ENCODE results near the gene LY6G5C. TPM values are rescaled to one million over a fixed set of nuclear protein-coding genes. Genes with fewer than 3 reads are reported as not detected.
A peak's percentile ranks its signal among the peaks of the same experiment; 100 is the strongest.

LY6G5C gene, protein sequence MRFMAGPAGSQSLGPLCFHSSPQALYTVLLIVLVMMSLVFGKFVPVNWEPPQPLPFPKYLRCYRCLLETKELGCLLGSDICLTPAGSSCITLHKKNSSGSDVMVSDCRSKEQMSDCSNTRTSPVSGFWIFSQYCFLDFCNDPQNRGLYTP
- total RNA-seq (2014; rRNA removed) = 1.4 and 3.2 TPM in 2 replicates
- 3.4 TPM for polyA plus RNA-seq (2012)

DNA sequence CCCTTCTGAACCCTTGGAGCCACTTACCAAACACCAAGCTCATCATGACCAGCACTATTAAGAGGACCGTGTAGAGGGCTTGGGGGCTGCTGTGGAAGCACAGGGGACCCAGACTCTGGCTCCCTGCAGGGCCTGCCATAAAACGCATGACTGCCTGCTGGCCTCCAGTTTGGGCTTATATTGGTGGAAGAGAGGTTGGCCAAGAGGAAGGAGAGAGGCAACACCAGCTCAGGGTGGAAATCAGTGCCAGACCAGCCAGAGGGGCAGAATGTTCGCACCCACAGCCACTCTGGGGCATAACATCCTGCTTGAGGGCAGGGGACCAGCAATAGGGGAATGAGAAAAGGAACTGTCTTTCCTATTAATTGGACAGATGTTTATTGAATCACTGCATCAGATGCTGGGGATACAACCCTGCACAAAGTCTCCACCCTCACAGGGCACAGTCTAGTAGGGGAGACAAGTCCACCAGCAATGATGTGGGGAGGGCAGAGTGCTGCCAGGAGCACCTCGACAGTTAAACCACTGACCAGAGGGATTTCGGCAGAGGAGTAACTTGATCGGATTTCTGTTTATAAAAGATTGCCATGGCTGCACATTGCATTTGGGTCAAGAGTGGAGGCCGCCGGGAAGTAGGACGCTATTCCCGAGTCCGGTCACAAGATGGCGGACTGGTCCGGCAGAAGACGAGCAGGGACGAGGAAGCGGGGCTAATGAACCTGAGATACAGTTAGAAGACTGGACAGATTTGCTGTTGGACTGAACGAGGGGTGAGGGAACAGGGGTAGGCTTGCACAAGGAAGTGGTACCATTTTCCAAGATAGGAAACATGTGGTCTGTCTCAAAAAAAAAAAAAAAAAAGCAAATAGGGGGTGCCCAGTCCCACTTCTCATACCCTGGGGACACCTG, at the start of gene LY6G5C:
Gene LY6G5C (minus strand): TSS at position 842 of the 909 bp plus-strand sequence. CDS start 694 bp downstream, at position 148.
- peak; percentile 90 for DNase-seq (ENCODE audit: low read depth)

DNA sequence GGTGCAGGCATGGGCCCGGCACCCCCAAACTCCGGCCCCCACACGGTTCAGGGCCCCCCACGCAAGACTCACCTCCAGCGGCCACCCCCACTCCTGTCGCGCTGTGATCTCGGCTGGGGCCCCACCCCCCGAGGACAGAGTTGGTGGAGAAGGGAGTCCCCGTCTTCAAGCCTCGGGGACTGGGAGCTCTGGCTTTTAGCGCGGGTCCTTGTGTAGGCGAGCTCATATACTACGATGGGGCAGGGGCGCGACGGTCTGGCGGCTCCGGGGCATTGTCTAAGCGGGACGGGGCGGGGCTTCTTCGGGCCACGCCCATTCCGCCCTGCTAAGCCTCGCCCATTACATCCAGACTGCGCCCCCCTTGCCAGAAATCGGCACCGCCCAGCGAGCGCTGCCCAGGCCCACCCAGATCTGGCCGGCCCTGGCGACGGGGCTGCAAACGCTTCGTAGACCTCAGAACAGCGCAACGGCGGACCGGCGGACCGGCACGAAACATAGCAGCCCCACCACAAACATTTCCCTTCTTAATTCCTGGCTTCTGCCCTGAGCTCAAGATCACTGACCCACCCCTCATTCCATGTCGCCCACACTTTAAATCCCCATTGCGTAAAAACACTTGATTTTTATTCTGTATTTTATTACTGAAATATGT, 49.2 kb upstream of the LY6G5C start:
- peak; percentile 79 for DNase-seq (ENCODE audit: low read depth)

DNA sequence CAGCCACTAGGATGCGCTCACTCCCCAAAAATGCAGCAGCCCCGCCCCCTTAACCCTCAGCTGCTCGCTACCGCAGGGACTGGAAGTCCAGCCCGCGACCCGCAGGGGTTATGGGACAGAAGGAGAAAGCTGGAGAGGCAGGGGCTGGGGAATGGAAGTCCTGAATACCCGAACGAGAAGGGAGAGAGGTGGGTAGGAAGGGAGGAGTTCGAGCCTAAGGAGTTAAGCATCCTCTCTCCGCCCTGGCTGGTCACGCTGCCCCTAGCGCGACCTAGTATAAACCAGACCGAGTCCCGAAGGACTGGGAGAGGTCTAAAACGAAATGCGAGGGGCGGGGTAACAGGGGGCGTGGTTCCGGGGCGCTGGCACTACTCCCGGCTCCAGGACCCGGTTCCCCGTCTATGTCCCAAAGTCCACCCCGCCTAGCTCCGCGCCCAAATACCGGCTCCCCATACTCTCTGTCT, 48.7 kb upstream of the LY6G5C start:
- peak; percentile 91 for DNase-seq (ENCODE audit: low read depth)

DNA sequence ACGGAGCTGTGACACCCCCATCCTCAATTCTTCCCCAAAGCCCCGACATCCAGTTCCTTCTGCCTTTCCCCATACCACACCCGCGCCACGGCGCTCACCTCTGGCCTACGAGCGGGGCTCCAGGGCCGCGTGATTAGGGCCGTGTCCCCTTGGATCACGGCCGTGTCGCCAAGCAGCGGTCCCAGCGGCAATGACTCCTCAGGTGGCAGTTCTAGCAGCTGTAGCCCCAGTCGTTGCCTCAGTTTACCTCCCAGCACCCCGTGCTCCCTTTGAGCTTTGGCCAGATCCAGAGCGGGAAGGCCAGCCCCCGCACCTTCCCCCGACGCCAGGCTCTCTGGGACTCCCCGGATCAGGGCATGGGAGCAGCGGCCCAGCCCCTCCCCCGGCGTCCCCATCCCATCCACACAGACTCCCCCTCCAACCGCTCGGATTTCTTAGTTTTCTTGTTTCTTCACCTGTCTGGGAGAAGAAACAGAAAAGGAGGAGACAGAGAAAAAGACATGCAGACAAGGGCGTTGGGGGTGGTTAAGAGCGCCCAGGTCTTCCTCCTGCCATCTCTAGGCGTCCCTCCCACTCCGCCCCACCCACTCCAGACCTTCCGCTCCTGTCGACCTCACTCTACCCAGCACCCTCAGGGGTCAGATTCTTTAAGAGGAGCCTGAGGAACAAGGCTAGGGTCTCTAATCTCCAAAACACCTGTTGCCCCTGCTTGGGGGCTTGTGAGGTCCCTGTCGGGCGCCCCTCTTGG, 48.1 kb upstream of the LY6G5C start, which contains the start of gene DDAH2:
Gene DDAH2 (minus strand): TSS at position 533 of the 748 bp plus-strand sequence. CDS start 138 bp downstream, at position 395.
- no peak for DNase-seq (ENCODE audit: low read depth)

DNA sequence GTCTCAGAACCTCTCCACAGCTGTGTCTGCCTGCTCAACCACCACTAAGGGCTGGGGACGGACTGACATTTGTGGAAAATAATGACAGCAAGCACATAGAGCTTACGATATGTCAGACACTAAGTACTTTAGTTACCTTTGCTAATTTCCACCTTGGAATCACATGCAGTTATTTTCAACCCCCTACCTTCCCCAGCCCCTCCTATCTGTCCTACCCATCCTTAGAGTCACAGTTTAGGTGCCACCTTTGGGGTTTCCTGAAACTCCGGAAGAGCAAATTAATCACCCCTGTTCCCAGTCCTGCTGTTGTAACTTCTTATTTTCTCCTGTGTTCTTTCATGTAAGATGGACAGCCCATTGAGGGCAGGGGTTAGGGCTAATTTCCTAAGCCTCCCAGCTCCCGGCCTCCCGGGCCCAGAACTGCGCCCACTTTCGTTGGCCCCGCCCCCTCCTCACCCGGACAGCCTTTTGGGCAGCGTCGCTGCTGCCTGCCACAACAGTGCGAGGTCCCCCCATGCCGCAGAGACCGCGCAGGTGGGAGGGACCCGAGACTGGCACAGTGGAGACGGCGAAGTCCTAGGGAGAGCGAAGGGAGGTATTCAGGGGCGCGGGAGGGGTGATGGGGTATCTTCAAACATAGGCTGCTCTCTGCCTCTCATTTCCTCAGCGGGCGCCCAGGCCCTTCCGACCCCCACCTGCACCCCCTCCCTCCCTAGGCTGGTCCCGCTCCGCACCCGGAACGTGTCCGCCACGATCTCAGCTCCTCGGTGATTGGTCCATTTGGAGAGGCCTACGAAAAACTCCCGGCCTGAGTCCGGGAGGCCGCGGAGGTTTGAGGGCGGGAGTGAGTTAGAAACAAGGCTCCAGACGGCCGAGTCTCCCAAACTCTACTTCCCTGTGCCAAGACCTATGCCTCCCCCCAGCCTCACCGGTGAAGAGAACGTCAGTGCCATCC, 47.1 kb upstream of the LY6G5C start:
- no peak for DNase-seq (ENCODE audit: low read depth)

DNA sequence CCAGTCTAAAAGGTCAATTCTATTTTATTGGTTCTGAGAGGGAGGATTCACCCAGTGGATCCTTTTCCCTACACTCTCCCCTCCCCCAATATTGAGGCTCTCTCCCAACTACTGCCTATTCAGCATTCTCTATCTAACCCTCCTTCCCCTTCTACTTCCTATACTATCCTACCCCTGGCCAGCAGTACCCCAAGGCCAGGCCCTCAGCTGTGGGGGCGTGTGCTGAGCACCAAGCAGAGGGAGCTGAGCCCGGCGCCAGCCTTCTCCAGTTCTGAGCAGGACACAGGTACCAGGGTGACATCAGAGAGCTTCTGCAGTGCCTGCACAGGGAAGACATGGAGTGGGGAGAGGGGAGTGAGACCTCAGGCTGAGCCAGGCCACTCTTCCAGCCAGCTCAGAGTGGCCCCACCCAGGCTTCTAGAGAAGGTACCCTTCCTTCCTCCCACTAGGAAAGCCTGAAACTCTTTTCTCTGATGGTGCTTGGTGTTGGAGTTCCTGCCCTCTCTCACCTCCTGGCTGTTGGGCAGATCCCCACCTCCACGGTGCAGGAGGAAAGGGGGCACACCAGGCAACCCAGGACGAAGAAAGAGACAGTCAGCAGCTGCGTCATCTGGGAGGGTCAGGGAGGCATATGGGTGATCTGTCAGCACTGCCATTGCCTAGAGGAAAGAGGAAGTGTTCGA, 46.3 kb upstream of the LY6G5C start:
- no peak for DNase-seq (ENCODE audit: low read depth)

DNA sequence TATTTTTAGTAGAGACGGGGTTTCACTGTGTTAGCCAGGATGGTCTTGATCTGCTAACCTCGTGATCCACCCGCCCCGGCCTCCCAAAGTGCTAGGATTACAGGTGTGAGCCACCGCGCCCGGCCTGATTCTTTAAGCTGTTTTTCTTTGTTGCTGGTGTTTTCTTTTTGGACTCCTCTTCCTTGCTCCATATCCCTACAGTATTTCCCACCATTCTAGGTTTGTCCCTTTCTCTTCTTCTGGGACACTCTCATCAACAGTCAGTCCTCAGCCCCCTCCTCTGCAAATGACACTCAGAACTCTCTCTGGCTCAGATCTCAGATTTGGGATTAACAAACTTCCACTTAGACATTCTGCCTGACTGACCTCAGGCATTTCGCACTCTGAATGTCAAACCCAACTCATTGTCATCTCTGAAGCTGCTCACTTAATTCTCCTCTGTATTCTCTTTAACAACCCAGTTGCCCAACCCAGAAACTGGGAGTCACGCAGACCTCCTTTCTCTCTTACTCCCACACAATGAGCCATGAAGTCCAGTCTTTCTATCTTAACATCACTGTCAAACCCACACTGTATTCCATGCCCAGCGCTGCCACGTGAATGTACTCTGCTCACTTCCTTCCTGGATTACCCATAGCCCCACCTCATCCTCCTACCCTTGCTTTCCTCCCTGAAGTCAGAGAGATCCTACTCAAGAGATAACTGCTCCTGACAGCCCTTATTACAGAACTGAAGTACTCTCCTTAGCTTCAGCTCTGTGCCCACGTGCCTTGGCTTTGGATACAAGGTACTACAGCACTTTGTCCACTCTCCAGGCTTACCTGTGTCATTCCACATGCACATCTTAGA, 44.9 kb upstream of the LY6G5C start:
- DNase-seq (ENCODE audit: low read depth) = no peak

DNA sequence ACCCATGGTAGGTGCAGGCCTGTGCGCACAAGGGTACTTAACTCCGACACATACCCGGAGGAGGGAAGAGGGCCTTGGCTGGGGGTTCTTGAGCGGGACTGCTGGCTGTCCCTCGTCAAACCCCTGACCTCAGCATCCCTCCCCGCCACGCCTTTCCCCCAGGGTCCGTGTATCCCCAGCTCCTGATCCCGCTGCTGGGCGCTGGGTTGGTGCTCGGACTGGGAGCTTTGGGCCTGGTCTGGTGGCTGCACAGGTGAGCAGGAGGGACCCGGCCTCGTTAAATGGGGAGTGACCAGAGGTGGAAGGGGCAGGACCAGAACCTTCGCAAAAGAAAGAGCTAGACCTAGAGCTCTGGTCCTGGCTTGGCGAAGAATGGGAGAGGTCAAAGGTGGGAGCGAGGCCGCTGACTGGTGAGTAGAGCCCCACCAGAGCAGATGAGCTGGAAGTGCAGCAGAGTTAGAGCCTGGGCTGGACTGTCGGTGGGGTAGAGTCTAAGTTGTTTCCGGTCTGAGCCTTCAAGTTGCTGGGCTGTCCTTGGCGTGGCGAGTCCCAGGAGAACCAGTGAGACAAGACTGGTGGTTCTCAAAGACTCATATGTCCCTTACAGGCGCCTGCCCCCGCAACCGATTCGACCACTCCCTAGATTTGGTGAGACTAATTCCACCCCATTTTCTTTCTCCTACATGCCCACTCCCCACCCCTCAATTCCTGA, 43.3 kb upstream of the LY6G5C start:
- no peak for DNase-seq (ENCODE audit: low read depth)

DNA sequence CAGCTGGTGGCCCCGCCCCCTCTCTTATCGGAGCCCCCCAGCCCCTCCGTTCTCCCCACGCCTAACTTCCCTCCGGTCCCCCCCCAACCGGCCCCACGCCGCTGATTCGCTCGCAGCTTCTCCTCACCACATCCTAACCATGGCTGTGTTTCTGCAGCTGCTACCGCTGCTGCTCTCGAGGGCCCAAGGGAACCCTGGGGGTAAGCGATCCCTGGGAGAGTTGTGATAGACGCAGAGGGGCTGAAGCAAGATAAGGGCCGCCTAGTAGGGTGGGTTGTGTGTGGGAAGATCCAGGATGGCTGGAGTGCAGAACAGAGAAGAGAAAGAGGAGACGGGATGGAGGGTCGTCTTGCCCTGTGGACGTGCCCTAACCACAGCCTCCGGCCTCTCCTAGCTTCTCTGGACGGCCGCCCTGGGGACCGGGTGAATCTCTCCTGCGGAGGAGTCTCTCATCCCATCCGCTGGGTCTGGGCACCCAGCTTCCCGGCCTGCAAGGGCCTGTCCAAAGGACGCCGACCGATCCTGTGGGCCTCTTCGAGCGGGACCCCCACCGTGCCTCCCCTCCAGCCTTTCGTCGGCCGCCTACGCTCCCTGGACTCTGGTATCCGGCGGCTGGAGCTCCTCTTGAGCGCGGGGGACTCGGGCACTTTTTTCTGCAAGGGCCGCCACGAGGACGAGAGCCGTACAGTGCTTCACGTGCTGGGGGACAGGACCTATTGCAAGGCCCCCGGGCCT, 42.5 kb upstream of the LY6G5C start, which contains the start of gene MPIG6B:
Gene MPIG6B (plus strand): TSS at position 129 of the 735 bp plus-strand sequence. CDS start 11 bp downstream, at position 140.
- DNase-seq (ENCODE audit: low read depth) = peak; percentile 42

DNA sequence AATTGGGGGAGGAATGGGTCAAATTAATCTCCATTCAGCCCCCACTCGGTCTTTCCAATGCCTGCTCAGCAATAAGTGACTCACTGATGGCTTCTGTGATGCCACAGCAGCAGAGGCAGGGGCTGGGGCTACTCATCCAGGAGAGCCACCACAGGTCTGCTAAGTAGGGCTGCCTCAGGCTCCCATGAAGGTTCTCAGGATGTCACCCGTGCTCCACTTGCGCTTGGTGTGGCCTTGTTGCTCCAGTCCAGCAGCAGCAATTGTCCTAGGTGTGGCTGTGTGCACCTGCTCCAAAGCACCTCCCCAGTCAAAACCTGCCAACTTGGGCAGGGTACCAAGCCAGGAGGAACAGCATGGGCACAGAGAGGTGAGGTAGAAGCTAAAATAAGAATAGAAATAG, 41.3 kb upstream of the LY6G5C start:
- no peak for DNase-seq (ENCODE audit: low read depth)

DNA sequence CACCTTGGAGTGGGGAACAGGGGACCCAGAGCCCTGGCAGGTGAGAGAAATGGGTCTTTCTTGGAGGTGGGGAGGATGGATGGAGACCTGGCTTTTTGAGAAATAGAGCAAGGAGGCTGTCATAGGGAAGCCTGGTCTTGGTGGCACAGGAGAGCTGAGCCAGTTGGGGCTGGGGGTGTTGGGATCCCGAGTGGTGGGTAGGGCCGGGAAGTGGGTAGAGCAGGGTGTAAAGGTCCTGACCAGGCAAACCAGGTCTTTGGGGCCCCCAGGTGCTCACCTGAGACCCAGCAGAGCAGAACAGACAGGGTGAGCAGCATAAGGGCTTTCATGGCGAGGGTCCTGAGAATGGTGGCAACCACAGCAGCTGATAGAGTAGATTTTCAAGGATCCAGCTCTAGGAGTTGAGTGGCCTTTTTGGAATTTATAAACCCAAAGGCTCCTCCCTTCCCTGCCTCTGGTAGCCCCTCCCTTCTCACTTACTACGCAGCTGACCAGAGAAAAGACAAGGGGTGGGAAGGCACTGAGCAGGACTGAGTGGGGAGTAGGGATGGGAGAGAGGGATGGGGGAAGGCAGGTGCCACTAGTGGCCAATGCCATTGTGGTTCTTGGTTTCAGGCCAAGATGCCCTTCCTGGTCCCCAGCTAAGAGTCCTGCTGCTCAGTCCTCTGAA, 40.6 kb upstream of the LY6G5C start, which contains the start of gene LY6G6C:
Gene LY6G6C (minus strand): TSS at position 396 of the 670 bp plus-strand sequence. CDS start 67 bp downstream, at position 329.
- no peak for DNase-seq (ENCODE audit: low read depth)

DNA sequence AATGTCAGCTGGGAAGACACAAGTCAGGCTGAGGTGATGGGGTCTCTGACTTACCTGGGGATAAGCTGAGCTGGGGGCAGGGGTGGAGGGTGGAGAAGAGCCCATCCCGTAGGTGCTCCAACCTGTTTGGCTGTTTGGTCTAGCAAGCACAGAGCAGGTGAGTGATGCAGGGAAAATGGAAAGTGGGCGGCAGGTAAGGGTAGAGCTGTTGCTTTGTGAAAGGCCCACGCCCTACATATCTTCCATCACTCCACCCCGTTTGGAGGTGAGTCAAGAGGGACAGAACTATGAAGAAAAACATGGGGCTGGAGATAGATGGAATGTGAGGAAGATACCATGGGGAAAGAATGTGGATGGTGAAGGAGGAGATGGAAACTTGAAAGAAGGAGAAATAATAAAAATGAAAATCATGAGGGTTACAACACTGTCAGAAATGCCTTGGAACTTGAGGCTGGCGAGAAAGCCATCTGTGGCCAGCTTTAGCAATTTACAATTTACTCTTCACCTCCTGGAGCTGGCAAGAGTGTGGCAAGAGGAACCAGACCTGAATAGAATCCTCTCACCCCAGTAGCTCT, 39.4 kb upstream of the LY6G5C start:
- DNase-seq (ENCODE audit: low read depth) = no peak

DNA sequence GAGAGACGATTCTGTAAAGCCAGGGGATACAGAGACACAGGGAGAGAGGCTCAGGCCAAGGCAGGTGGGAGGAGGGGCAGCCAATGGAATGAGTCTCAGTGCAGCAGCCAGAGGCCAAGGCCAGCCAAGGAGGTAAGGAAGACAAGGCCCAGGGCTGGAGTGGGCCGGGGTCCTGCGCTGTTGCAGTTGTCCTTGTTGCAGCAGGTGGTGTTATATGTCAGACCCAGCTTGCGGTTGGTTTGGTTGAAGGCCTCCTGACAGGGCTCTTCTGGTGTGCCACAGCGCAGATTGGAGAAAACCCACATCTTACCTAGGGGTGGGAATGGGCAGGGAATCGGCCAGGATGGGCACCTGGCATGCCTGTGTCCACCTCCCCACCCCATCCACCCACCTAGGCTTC, 38.1 kb upstream of the LY6G5C start:
- DNase-seq (ENCODE audit: low read depth) = no peak

DNA sequence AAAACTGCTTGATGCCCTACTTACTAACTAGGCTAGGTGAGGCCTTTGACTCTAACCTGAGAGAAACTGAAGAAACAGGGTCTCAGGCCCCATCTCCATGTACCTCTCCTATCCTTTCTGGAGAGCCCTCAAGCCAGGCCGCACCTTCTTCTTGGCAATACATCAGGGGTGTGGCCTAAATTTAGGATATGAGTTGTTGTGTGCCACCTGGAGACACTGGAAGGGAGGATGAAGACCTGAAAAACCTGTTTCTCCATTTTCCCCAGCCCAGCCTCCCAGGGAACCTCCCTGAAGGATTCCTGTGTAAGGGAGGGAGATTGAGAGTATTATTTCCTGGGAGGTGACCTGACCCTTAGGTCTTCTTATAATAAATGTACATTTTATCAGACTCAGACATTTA, 37.4 kb upstream of the LY6G5C start:
- no peak for DNase-seq (ENCODE audit: low read depth)

DNA sequence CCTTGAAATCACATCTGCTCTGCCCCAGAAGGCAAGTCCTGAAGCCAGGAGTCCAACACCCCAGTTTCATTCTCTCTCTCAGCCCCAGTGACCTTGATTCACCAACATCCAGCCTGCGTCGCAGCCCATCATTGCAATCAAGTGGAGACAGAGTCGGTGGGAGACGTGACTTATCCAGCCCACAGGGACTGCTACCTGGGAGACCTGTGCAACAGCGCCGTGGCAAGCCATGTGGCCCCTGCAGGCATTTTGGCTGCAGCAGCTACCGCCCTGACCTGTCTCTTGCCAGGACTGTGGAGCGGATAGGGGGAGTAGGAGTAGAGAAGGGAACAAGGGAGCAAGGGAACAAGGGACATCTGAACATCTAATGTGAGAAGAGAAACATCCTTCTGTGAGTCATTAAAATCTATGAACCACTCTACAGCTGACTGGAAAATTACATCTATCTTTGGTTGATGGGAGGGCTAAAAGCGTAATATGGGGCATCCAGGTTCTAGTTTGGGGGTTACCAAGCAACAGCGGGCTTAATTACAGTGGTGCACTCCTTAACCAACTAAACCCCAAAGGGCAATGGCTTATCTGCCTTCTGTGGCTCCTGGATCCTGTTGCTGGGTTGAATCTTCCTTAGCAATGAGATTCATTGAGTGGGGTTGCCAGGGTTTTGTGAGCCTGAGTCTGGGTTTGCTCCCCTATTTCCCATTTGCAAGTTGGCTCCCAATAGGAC, 36.8 kb upstream of the LY6G5C start:
- DNase-seq (ENCODE audit: low read depth) = no peak

Data from LHCN-M2 (cell line).